HL-60 (cell line): ENCODE measurements around the gene ZBTB32.

Experiments
- DNase-seq, 2 experiments: peaks; one replicate each; pipeline ENCODE4 v3.0.0-alpha.2; 2010 to 2020; ENCODE audit warnings: low read depth in 1 of 2, low spot score in 1 of 2
- H3K27ac ChIP-seq: fragments of 250-450 bp; sonication (Bioruptor Pico); replicated peaks from 2 replicates; pipeline ENCODE4 v1.5.1; 2020; ENCODE audit warnings: mild to moderate bottlenecking, moderate library complexity
- H3K27me3 ChIP-seq: fragments of 250-450 bp; sonication (Bioruptor Pico); 2 replicates; pipeline ENCODE4 v1.5.1; 2021; ENCODE audit warnings: mild to moderate bottlenecking, moderate library complexity; ENCODE audit not compliant: insufficient read depth, poor library complexity, severe bottlenecking
- H3K4me3 ChIP-seq: replicated peaks from 2 replicates; pipeline ENCODE4 v1.5.1; 2011; ENCODE audit warnings: mild to moderate bottlenecking, control low read depth, low read length; ENCODE audit not compliant: insufficient read depth
- GABPA ChIP-seq: IDR thresholded peaks from 2 replicates; pipeline ENCODE4 v1.6.1; 2012; ENCODE audit warnings: low read depth
- POLR2AphosphoS5 ChIP-seq: IDR thresholded peaks from 2 replicates; pipeline ENCODE4 v1.6.1; 2012; ENCODE audit warnings: low read depth
- SPI1 ChIP-seq: IDR thresholded peaks from 2 replicates; pipeline ENCODE4 v1.6.1; 2012; ENCODE audit warnings: low read depth, mild to moderate bottlenecking, borderline replicate concordance
- TF ChIP-seq, protein P1 (sequence below): IDR thresholded peaks from 2 replicates; pipeline ENCODE4 v1.6.1; 2012; ENCODE audit warnings: low read depth; ENCODE audit not compliant: insufficient replicate concordance
- TF ChIP-seq, protein P2 (sequence below): IDR thresholded peaks from one replicate; pipeline ENCODE4 v1.5.1; 2011; ENCODE audit warnings: low read length, control low read depth, inconsistent platforms; ENCODE audit not compliant: insufficient read depth

ZBTB32 gene

DNA sequence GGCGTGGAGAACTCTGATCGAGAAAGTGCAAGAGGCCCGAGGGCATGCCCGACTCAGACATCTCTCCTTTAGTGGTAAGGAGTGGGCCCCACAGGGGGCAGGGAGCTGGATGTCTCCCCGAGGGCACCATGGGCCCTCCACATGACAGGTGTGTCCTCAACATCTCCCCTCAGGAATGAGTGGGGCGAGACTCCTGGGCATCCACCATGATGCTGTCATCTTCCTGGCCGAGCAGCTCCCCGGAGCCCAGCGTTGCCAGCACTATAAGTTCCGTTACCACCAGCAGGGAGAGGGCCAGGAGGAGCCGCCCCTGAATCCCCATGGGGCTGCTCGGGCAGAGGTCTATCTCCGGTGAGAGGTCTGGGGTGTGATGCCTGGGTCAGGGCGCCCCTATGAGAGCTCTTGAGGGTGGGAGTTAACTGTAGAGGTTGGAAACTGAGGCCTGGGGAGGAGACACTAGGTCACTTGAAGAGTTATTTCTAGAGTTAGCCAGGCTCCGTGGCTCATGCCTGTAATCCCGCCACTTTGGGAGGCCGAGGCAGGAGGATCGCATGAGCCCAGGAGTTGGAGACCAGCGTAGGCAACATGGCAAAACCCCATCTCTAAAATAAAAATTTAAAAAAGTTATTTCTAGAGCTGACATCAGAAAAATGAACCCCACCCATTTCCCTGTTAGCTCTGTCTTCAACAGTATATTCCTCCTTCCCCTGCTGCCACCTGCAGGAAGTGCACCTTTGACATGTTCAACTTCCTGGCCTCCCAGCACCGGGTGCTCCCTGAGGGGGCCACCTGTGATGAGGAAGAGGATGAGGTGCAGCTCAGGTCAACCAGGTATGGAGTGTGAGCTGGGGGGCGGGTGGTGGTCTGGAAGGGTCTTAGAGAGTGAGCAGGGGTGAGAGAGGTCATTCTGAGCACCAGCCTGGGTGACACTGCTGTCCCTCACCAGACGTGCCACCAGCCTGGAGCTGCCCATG lies 32.8 kb downstream of the ZBTB32 start:
- Histone ChIP-seq H3K27me3 (no peaks in the 10 kb centered on the region), H3K4me3 (no peak overlapping the region), H3K27ac (no peak overlapping the region)
- DNase-seq, result no peak
- TF ChIP-seq, protein P1, sequence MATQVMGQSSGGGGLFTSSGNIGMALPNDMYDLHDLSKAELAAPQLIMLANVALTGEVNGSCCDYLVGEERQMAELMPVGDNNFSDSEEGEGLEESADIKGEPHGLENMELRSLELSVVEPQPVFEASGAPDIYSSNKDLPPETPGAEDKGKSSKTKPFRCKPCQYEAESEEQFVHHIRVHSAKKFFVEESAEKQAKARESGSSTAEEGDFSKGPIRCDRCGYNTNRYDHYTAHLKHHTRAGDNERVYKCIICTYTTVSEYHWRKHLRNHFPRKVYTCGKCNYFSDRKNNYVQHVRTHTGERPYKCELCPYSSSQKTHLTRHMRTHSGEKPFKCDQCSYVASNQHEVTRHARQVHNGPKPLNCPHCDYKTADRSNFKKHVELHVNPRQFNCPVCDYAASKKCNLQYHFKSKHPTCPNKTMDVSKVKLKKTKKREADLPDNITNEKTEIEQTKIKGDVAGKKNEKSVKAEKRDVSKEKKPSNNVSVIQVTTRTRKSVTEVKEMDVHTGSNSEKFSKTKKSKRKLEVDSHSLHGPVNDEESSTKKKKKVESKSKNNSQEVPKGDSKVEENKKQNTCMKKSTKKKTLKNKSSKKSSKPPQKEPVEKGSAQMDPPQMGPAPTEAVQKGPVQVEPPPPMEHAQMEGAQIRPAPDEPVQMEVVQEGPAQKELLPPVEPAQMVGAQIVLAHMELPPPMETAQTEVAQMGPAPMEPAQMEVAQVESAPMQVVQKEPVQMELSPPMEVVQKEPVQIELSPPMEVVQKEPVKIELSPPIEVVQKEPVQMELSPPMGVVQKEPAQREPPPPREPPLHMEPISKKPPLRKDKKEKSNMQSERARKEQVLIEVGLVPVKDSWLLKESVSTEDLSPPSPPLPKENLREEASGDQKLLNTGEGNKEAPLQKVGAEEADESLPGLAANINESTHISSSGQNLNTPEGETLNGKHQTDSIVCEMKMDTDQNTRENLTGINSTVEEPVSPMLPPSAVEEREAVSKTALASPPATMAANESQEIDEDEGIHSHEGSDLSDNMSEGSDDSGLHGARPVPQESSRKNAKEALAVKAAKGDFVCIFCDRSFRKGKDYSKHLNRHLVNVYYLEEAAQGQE, result no peak
- TF ChIP-seq, protein P2, sequence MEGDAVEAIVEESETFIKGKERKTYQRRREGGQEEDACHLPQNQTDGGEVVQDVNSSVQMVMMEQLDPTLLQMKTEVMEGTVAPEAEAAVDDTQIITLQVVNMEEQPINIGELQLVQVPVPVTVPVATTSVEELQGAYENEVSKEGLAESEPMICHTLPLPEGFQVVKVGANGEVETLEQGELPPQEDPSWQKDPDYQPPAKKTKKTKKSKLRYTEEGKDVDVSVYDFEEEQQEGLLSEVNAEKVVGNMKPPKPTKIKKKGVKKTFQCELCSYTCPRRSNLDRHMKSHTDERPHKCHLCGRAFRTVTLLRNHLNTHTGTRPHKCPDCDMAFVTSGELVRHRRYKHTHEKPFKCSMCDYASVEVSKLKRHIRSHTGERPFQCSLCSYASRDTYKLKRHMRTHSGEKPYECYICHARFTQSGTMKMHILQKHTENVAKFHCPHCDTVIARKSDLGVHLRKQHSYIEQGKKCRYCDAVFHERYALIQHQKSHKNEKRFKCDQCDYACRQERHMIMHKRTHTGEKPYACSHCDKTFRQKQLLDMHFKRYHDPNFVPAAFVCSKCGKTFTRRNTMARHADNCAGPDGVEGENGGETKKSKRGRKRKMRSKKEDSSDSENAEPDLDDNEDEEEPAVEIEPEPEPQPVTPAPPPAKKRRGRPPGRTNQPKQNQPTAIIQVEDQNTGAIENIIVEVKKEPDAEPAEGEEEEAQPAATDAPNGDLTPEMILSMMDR, result no peak
- TF ChIP-seq GABPA (no peak), POLR2AphosphoS5 (0 out of 2 replicates have a peak, but pooled peaks have one; percentile 3)

DNA sequence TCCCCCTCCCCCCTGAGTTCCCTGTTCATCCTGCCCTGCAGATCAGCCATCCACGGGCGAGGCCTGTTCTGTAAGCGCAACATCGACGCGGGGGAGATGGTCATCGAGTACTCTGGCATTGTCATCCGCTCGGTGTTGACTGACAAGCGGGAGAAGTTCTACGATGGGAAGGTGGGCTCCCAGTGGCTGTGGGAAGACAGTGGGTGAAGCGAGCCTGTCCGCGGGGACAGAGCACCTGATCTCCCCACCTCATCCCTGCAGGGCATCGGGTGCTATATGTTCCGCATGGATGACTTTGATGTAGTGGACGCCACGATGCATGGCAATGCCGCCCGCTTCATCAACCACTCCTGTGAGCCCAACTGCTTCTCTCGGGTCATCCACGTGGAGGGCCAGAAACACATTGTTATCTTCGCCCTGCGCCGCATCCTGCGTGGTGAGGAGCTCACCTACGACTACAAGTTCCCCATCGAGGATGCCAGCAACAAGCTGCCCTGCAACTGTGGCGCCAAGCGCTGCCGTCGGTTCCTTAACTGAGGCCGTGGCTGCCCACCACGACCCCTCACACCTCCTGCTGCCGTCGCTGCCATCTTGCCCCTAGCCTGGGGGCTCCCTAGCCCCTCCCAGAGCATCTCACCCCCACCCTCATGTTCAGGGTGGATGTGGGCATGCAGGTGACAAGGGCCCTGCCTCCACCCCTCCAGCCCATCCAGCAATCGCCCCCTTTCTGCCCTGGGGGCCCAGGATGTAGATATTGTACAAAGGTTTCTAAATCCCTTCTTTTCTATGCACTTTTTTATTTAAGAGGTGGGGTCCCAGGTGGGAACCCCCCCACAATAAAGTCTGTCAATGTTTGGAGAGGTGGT lies 33.9 kb downstream of the ZBTB32 start:
- no peak for DNase-seq
- Histone ChIP-seq H3K4me3 (no peak overlapping the region), H3K27ac (no peak overlapping the region), H3K27me3 (no peaks in the 10 kb centered on the region)
- TF ChIP-seq GABPA (no peak), POLR2AphosphoS5 (no peak), SPI1 (no peak)
- TF ChIP-seq, protein P2, result no peak
- TF ChIP-seq, protein P1, result no peak

DNA sequence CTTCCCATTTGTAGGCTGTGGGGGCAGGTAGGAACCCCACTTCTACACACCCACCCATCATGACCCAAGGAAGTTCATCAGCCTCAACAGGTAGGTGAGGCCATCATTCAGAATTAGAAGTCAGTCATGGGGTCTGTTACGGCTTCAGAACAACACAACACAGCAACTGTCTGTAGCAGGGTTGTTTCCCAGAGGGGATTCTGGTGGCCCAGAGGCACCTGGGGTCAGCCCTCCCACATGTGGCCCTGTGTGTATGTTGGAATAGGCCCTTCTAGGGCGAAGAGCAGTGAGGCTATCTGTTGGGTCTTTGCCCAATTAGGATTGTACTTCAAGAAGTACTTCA lies 34.5 kb downstream of the ZBTB32 start:
- Histone ChIP-seq H3K4me3 (no peak overlapping the region), H3K27ac (no peak overlapping the region), H3K27me3 (no peaks in the 10 kb centered on the region)
- no peak for DNase-seq
- no peak for TF ChIP-seq GABPA
- TF ChIP-seq SPI1, result no peak
